Measurements from ENCODE around the gene ZBTB8B.

DNA sequence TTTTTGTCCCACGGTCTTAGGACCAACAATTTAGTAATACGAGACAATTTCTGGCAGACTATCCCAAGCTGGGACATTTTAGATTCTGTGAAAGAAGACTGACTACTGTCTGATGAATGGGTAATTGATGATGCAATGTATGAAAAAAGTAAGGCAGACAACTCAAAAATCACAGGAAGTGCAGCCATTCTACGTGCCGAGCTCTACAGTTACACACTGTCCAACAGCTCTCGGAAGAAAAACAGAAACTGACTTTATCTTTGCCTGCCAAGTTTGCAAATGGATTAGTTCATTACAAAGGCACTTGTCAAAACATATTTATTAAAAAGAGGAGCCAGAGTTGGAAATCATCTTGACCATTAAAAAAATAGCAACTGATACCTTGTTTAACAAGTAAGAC is 31.3 kb downstream of the ZBTB8B start:
- TF ChIP-seq, protein P1, sequence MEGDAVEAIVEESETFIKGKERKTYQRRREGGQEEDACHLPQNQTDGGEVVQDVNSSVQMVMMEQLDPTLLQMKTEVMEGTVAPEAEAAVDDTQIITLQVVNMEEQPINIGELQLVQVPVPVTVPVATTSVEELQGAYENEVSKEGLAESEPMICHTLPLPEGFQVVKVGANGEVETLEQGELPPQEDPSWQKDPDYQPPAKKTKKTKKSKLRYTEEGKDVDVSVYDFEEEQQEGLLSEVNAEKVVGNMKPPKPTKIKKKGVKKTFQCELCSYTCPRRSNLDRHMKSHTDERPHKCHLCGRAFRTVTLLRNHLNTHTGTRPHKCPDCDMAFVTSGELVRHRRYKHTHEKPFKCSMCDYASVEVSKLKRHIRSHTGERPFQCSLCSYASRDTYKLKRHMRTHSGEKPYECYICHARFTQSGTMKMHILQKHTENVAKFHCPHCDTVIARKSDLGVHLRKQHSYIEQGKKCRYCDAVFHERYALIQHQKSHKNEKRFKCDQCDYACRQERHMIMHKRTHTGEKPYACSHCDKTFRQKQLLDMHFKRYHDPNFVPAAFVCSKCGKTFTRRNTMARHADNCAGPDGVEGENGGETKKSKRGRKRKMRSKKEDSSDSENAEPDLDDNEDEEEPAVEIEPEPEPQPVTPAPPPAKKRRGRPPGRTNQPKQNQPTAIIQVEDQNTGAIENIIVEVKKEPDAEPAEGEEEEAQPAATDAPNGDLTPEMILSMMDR (IDR thresholded peaks at IDR 0.05; ENCODE audit: low read length): no peak
- TF ChIP-seq EZH2 (optimal IDR thresholded peaks at IDR 0.05; ENCODE audit: low read depth, low read length) (no peak), EZH2phosphoT487 (IDR thresholded peaks at IDR 0.05; ENCODE audit: low read length) (no peak)
